Islet precursor cell (in vitro differentiated cells): ENCODE data around the gene FREM1.

Source experiments
- DNase-seq: peaks from one replicate; pipeline ENCODE4 v3.0.0-alpha.2; 2018

The FREM1 gene

GRCh38 chr9:14868772-14869583 is 41.2 kb downstream of the FREM1 start:
- DNase-seq: no peak

GRCh38 chr9:14868418-14868771 is 41.8 kb downstream of the FREM1 start:
- DNase-seq: no peak

- DNase-seq: no peak
Observed at GRCh38 chr9:14866200-14866749, 44.0 kb downstream of the FREM1 start.

GRCh38 chr9:14864309-14864708 is 45.9 kb downstream of the FREM1 start:
- no peak for DNase-seq

- no peak for DNase-seq
Observed at GRCh38 chr9:14863402-14863801, 46.8 kb downstream of the FREM1 start.

- DNase-seq: no peak
Observed at GRCh38 chr9:14857449-14858305, 52.6 kb downstream of the FREM1 start.

- no peak for DNase-seq
Observed at GRCh38 chr9:14849851-14850250, 60.4 kb downstream of the FREM1 start.

GRCh38 chr9:14849296-14849695 is 60.9 kb downstream of the FREM1 start:
- DNase-seq: no peak

GRCh38 chr9:14846871-14847311 is 63.3 kb downstream of the FREM1 start:
- peak; percentile 83 for DNase-seq

- no peak for DNase-seq
Observed at GRCh38 chr9:14843163-14843562, 67.1 kb downstream of the FREM1 start.

- DNase-seq: no peak
Observed at GRCh38 chr9:14842269-14842668, 68.0 kb downstream of the FREM1 start.

- DNase-seq: no peak
Observed at GRCh38 chr9:14838701-14839100, 71.5 kb downstream of the FREM1 start.

GRCh38 chr9:14836885-14837284 is 73.3 kb downstream of the FREM1 start:
- no peak for DNase-seq

- no peak for DNase-seq
Observed at GRCh38 chr9:14831661-14832060, 78.6 kb downstream of the FREM1 start.

GRCh38 chr9:14831074-14831473 is 79.2 kb downstream of the FREM1 start:
- DNase-seq: no peak

GRCh38 chr9:14830057-14830456 is 80.2 kb downstream of the FREM1 start:
- DNase-seq: no peak

- no peak for DNase-seq
Observed at GRCh38 chr9:14829204-14829603, 81.0 kb downstream of the FREM1 start.

GRCh38 chr9:14827805-14828204 is 82.4 kb downstream of the FREM1 start:
- no peak for DNase-seq

GRCh38 chr9:14824481-14824880 is 85.7 kb downstream of the FREM1 start:
- DNase-seq: no peak

- no peak for DNase-seq
Observed at GRCh38 chr9:14823800-14824199, 86.4 kb downstream of the FREM1 start.

- no peak for DNase-seq
Observed at GRCh38 chr9:14822666-14823065, 87.6 kb downstream of the FREM1 start.

- no peak for DNase-seq
Observed at GRCh38 chr9:14819183-14819582, 91.0 kb downstream of the FREM1 start.

GRCh38 chr9:14814249-14814628 is 96.0 kb downstream of the FREM1 start:
- DNase-seq: no peak
